Stimulated activated naive CD4-positive, alpha-beta T cell treated with Interleukin-2 at 50 U/mL for 16 hours (primary cell): ENCODE data around the gene CD36.

ENCODE experiments used
- DNase-seq: peaks from one replicate; lab custom pipeline; 2025; lab: John Stamatoyannopoulos, UW

The CD36 gene

GRCh38 chr7:80637911-80638765, at the start of gene CD36:
Gene CD36, plus strand, starts transcription at chr7:80638642. Its CDS starts 8,099 bp downstream, at chr7:80646741.
- no peak for DNase-seq

GRCh38 chr7:80589631-80590030, 48.8 kb upstream of the CD36 start:
- no peak for DNase-seq

GRCh38 chr7:80591654-80592053, 46.8 kb upstream of the CD36 start:
- DNase-seq, result no peak

GRCh38 chr7:80593869-80594586, 44.4 kb upstream of the CD36 start:
- DNase-seq, result no peak

GRCh38 chr7:80596933-80597517, 41.4 kb upstream of the CD36 start:
- no peak for DNase-seq

GRCh38 chr7:80597875-80598274, 40.6 kb upstream of the CD36 start:
- DNase-seq, result no peak

- no peak for DNase-seq
Observed at GRCh38 chr7:80600046-80600445, 38.4 kb upstream of the CD36 start.

GRCh38 chr7:80601999-80602398, 36.4 kb upstream of the CD36 start:
- no peak for DNase-seq

GRCh38 chr7:80603940-80604339, 34.5 kb upstream of the CD36 start:
- no peak for DNase-seq

- no peak for DNase-seq
Observed at GRCh38 chr7:80604436-80604835, 34.0 kb upstream of the CD36 start.

GRCh38 chr7:80607136-80607535, 31.3 kb upstream of the CD36 start:
- DNase-seq, result no peak

- no peak for DNase-seq
Observed at GRCh38 chr7:80608336-80608735, 30.1 kb upstream of the CD36 start.

- DNase-seq, result no peak
Observed at GRCh38 chr7:80609751-80610150, 28.7 kb upstream of the CD36 start.

- DNase-seq, result no peak
Observed at GRCh38 chr7:80611353-80611752, 27.1 kb upstream of the CD36 start.

- no peak for DNase-seq
Observed at GRCh38 chr7:80611779-80612178, 26.7 kb upstream of the CD36 start.

GRCh38 chr7:80612880-80613279, 25.6 kb upstream of the CD36 start:
- no peak for DNase-seq

- DNase-seq, result no peak
Observed at GRCh38 chr7:80613519-80613918, 24.9 kb upstream of the CD36 start.

GRCh38 chr7:80614851-80615271, 23.6 kb upstream of the CD36 start:
- no peak for DNase-seq

- no peak for DNase-seq
Observed at GRCh38 chr7:80618096-80618495, 20.3 kb upstream of the CD36 start.

GRCh38 chr7:80619741-80620140, 18.7 kb upstream of the CD36 start:
- no peak for DNase-seq

GRCh38 chr7:80622541-80622940, 15.9 kb upstream of the CD36 start:
- DNase-seq, result no peak

GRCh38 chr7:80623503-80624252, 14.8 kb upstream of the CD36 start:
- no peak for DNase-seq
